Measurements from ENCODE around the gene LIPF.
A peak's percentile ranks its signal among the peaks of the same experiment; 100 is the strongest.
"Not testable (repeated sequence)": the region's sequence is repeated elsewhere in the genome, so short reads cannot be mapped to it uniquely, and the experiment has no call there.

The LIPF gene

DNA sequence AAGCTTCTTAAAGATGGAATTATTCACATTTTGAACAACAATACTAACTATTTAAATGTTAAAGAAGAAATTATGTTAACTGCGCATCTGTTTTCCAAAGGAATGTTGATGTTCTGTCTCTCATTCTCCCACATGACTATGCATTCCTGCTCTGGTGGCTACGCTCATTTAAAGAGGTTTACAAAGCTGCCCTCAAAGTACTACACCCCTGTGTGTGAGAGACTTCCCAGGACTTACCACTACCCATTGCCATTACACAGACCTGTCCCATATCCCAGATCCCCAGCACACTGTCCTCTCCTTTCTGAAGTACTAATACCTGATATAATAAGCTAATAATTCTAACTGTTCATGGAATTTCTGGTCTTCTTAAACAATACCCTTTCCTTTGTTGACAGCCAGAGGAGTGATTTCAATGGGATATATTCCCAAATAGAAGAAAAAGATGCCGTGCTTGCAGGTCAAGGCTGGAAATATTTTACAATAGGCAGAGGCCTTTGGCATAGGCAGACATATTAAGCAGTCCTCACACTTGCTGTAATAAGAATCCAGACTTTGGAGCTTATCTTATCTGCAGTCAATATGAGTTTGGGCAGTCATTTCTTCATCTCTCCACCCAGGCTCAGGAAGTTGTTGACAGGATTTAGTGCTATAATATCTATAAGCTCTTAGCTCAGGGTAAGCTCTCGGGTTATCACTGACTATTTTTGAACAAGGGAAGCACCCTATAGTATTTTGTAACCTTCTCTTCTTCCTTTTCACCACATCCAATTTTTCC, 12.2 kb downstream of the LIPF start:
- DNase-seq (ENCODE audit: low spot score): no peak

DNA sequence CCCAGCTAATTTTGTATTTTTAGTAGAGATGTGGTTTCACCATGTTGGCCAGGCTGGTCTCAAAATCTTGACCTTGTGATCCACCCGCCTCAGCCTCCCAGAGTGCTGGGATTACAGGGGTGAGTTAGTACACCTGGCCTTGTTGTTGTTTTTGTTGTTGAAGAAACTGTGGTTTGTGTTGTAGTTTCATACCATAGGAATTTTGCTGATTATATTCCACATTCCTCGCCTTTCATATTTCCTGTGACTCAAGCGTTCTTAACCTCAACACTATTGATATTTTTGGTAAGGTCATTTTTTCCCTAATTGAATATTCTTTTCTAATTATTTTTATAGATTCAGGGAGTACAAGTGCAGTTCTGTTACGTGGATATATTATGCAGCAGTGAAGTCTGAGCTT, 16.7 kb downstream of the LIPF start:
- DNase-seq (ENCODE audit: low spot score): no peak

DNA sequence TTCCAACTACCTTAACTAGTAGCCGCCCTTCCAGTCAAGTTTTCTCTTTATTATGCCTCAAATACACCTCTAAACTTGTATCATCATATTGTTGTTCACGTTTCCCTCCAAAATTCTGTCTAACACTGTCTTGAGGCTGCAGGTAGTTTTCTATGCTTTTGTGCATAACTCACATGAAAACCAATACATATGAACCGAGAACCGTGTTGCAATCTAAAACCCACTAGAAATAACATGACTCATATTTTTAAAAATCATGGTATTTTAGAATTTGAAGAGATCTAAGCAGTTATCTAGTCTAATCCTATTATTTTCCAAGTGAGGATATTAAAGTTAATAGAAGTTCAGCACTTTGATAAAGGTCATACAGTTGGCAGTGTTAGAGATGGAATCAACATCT, 18.2 kb downstream of the LIPF start:
- no peak for DNase-seq (ENCODE audit: low spot score)

DNA sequence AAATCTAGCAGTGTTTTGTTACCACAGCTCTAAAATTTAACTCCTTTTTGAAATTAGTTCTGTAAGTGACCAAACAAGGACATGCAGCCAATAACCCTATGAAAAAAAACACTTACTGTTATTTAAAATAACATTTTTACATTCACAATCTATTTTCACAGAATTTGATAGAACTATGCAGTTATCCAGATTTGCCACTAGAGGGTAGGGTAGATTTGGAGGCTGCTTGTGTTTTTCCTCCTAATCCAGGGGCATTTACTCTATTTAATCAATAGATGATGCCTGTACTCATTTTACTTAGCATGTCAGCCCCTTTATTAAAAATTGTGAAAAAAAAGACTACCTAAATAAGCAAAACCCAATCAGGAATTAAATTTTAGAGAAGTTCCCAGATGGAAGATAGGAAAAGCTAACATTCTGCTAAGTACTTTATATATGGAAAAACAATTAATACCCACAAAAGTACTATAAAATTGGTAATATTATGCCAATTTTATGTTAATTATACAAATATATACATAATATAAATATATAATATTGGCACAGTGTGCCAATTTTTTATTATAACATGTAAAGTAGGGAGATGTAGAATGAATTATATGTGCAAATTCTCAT, 23.7 kb downstream of the LIPF start:
- DNase-seq (ENCODE audit: low spot score): peak; percentile 18

DNA sequence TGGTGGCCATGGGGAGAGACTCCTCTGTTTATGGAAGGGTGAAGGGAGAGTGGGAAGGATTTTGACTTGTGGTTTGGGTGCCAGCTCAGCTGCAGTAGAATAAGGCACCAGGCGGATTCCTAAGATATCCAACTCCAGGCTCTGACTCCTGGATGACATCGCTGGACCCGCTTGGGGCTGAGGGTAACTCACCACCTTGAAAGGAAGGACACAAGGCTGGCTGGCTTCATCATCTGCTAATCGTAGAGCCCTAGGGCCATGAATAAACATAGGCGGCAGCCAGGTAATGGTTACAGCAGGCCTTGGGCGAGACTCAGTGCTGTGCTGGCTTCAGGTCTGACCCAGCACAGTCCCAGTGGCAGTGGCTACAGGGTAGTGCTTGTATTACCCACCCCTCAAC, 25.1 kb downstream of the LIPF start:
- DNase-seq (ENCODE audit: low spot score): no peak

DNA sequence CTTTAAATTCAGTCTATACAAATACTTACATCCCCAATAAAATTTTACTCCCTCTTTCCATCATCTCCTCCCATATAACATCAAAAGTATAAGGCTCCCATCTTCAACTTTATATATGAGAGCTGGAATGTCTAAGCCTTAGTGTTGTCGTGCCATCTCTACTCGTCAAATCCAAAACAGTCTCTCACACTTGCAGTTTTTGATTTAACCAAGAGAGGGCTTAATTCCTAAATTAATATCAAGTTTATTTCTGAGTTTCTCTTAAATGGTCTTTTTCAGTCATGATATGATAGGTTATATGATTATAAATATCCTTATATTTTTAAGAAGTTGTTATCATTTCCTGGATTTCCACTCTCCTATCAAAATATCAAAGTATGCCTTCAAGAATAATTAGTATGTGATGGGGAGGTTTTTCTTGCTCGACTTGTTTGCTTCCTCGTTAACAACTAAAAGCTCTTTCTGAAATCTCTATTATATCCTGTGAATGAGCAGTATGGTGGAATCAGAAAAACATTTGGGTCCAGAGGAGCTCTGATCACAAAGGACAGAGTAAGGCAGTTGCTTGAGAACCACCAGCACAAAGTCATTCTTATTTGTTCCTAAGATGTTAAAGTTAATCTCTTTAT, 29.3 kb downstream of the LIPF start:
- DNase-seq (ENCODE audit: low spot score): no peak

DNA sequence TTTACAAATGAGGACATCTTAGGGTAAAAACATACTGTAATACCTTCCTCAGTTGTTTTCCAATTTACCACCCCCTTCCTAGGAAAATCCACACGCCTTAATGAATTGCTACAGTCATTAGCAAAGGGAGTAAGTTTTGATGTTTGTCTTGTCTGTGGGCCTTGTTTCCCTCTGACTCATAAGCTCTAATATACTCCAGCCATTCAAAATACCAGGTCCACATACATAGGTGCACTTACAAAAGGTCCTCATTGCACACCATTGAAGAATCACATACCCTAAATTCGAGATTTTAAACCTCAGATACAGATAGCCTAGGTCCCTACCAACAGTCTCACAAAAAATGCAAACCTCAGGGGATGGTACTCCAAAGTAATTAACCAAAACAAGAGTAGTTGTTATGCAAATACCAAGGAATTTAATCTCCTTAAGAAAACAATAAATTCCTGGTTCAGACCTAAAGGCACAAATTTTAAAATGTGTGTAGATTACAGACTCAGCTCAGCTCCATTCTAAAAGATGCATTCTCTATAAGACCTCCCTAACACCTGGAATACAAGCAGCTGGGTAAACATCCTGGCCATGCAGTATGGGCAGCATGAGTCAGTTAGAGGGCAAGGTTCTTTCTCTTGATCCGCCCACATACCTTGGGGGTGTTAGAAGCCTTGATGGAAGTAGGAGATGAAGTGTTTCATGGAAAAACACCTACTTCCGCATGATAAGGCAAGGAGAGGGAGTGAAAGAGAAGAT, 38.8 kb downstream of the LIPF start:
- no peak for DNase-seq (ENCODE audit: low spot score)

DNA sequence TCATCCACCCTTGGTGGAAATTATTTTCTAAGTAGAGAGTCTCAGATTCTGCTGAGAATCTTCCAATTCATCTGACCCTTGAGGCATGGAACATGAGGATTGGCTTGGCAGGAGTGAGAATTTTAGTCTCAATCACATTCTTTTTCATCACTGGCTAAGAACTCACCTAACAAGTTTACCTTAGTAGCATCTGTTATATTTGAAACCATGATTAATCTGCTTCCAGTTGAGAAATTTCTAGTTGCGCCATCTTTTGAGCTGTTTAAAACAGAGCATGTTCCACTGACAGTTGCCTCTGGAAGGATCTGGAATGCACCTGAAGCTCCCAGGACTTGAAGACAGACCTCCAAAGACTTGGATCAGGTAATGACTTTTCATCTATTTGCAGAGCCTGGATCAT, 41.7 kb downstream of the LIPF start, which contains the start of gene LIPK:
Gene LIPK, plus strand, starts transcription at position 292 of the 400 bp plus-strand sequence. CDS start 18,295 bp downstream, outside the sequence.
- no peak for DNase-seq (ENCODE audit: low spot score)

DNA sequence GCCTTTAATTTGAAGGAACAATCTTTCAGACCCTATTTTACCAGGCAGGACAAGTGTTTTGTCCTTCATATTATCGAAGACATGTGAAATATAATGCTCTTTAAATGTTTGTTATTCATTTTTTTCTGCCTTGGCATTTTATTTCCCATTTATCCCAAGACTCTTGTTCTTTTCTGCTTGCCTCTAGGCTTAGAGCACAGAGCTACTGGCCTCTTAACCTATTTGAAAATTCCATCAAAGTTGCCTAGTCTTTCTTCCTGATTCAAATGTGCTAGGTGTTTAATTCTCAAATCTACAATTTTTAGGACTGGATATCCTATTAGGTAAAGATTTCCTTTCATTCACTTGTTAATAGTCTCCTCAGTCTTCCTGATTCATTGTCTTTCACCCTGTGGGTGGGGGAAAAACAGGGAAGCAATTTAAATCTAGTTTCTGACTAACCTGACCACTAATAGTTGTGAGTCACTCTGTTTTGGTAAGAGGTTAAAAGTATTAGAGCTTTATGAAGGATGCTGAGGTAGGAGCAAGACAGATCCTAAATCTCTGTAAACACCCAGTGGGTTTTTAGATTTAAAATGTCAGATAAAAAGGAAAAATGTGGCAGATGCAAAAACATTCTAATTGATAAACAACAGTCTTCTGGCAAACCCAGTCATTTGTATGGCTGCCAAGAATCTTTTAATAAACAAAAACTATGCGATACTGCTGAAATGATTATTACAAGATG, 43.4 kb downstream of the LIPF start:
- DNase-seq (ENCODE audit: low spot score): peak; percentile 24

DNA sequence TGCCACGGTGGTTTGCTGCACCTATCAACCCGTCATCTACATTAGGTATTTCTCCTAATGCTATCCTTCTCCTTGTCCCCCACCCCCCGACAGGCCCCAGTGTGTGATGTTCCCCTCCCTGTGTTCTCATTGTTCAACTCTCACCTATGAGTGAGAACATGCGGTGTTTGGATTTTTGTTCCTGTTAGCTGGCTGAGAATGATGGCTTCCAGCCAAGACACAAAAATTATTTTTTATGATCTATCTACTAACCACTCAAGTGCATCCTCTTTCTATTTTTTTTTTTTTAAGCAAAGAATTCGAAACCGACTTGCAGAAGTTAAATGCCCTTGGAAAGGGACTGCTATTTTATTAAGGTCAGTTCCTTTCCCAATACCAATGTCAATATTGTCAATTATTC, 45.1 kb downstream of the LIPF start:
- DNase-seq (ENCODE audit: low spot score): not testable (repeated sequence)

DNA sequence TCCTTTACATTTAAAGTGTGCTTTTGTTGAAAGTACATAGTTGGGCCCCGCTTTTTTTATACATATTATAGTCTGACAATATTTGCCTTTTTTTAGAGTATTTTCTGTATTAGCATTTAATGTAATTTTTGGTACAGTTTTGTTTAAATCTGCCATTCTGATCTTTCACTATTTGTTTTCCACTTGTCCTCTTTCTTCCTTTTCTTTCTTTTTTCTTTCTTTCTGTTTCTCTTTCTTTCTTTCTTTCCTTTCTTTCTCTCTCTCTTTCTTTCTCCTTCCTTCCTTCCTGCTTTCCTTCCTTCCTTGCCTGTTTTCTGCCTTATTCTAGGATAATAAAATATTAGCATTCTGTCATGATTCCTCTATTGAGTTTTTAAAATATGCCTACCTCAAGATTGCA, 51.3 kb downstream of the LIPF start:
- no peak for DNase-seq (ENCODE audit: low spot score)

DNA sequence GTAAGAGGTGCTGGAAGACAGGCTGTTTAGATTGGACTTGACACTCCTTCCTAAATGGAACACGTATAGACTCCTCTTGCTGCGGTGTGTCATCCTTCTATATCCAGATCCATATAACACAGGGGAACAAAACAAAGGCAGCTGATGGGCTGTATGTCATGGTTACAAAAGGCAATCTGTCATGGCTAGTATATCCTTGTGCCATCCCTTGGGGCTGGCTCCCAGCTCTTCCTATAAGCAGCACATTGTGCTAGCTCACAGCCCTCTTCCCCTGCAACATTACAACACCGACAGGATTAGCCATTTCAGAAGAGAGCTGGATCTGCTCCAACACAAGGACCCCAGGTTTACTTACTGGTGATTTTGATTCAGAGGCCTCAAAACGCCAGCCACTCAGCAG, 57.1 kb downstream of the LIPF start:
- no peak for DNase-seq (ENCODE audit: low spot score)

DNA sequence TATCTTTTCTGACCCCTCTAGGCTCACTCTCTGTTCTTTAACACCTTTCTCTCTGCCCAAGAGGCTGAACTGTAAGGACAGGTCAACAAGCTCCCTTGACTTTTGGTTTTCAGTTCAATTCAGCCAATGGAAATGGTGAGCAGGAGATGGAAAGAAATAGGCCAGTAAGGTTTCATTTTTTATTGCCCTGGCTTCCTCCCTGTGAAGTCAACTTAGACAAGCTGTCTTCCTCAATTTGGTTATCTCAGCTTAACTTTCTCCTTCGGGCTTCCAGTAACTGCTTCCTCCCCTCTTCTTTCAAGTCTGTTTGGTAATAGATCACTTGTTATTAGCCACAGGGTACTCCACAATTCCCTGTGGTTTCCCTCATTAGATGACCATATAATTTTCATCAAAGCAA, 61.6 kb downstream of the LIPF start:
- no peak for DNase-seq (ENCODE audit: low spot score)

DNA sequence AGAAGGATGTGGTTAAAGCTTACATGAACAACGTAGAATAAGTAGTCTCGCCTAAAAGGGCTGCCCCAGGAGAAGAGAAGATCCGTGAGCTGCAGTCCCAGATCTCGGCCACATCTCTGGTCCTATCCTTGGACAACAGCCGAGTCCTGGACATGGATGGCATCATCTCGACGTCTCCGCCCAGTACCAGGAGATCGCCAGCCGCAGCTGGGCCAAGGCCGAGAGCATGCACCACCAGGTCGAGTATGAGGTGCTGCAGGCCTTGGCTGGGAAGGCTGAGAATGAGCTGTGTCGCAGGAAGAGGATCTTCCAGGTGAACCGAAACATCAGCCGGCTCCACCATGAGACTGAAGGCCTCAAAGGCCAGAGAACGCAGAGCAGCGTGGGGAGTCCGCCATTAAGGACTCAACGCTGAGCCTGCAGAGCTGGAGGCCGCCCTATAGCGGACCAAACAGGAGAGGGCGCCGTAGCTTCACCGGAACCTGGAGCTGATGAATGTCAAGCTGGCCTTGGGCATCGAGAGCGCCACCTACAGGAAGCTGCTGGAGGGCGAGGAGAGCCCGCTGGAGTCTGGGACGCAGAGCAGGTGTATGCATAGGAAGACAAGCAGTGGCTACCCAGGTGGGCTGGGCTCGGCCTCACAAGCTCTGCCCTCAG, 64.0 kb downstream of the LIPF start:
- no peak for DNase-seq (ENCODE audit: low spot score)

All from COLO829 (cell line).